K562 (cell line): Measurements from ENCODE around the gene PTPRU.

Experiments
- CHD1 ChIP-seq: fragments of 200-600 bp; sonication (generic); IDR thresholded peaks from one replicate; pipeline ENCODE4 v1.6.1; 2012; ENCODE audit warnings: mild to moderate bottlenecking, moderate library complexity, low read length, inconsistent platforms
- CTCF ChIP-seq, 3 experiments: IDR thresholded peaks in 2 of 3; conservative IDR thresholded peaks in 1 of 3; 2 replicates each; pipeline ENCODE4 v1.5.1; 2011 to 2012; ENCODE audit warnings: low read length in 3 of 3, mild to moderate bottlenecking in 3 of 3, control low read depth in 2 of 3, improper control_type of control experiment in 1 of 3, inconsistent platforms in 1 of 3, low read depth in 1 of 3, mixed read lengths in 1 of 3, moderate library complexity in 1 of 3; ENCODE audit not compliant: insufficient read depth in 2 of 3
- HIVEP1 ChIP-seq: fragments of 250-450 bp; sonication (Bioruptor Pico); IDR thresholded peaks from 2 replicates; pipeline ENCODE4 v1.4.0; 2020; ENCODE audit warnings: mild to moderate bottlenecking
- HNRNPL ChIP-seq: fragments of 200-400 bp; formaldehyde crosslinking; IDR thresholded peaks from 2 replicates; pipeline ENCODE4 v1.6.1; 2017; ENCODE audit warnings: low read depth, mild to moderate bottlenecking, low read length
- MAFK ChIP-seq: IDR thresholded peaks from 2 replicates; pipeline ENCODE4 v1.6.1; 2011; ENCODE audit warnings: low read length, improper control_type of control experiment
- NCOA4 ChIP-seq: fragments of 450-650 bp; IDR thresholded peaks from 2 replicates; pipeline ENCODE4 v1.6.1; 2018; ENCODE audit warnings: mild to moderate bottlenecking; ENCODE audit not compliant: partially characterized antibody
- PHF20 ChIP-seq: fragments of 450-650 bp; IDR thresholded peaks from 2 replicates; pipeline ENCODE4 v1.6.1; 2018; ENCODE audit not compliant: partially characterized antibody
- RAD51 ChIP-seq: fragments of 450-650 bp; IDR thresholded peaks from 2 replicates; pipeline ENCODE4 v1.7.1; 2016; ENCODE audit warnings: low read depth, mild to moderate bottlenecking, borderline replicate concordance
- TEAD2 ChIP-seq: fragments of 450-650 bp; IDR thresholded peaks from 2 replicates; pipeline ENCODE4 v1.6.1; 2016; ENCODE audit warnings: missing genetic modification characterization, control low read depth, missing compliant biosample characterization
- ZBTB26 ChIP-seq: fragments of 450-650 bp; formaldehyde crosslinking; IDR thresholded peaks from 2 replicates; pipeline ENCODE4 v1.4.0; 2022; ENCODE audit warnings: missing genetic modification characterization
- ZNF407 ChIP-seq: fragments of 450-650 bp; IDR thresholded peaks from 2 replicates; pipeline ENCODE4 v1.6.1; 2016; ENCODE audit warnings: low read depth
- ZNF644 ChIP-seq: fragments of 200-800 bp; sonication (Bioruptor generic); IDR thresholded peaks from 2 replicates; pipeline ENCODE4 v1.6.1; 2016; ENCODE audit warnings: low read depth, missing genetic modification characterization, missing compliant biosample characterization

GRCh38 chr1:29362764-29363163, 126.4 kb downstream of the PTPRU start:
- TF ChIP-seq ZBTB26 (CRISPR knock-in tag) (no peak), PHF20 (no peak), CTCF (IDR thresholded peaks at IDR 0.05 in 2 of 3, conservative IDR thresholded peaks at IDR 0.05 in 1 of 3; ENCODE audit: insufficient read depth in 2 of 3, low read depth in 1 of 3, low read length in 3 of 3) (no peak), CHD1 (no peak), TEAD2 (tag) (no peak), HNRNPL (no peak), HIVEP1 (CRISPR knock-in tag) (no peak), NCOA4 (no peak), ZNF644 (tag) (no peak), RAD51 (no peak), ZNF407 (no peak), MAFK (no peak)
